Measurements from ENCODE around the gene RPL13A.

DNA sequence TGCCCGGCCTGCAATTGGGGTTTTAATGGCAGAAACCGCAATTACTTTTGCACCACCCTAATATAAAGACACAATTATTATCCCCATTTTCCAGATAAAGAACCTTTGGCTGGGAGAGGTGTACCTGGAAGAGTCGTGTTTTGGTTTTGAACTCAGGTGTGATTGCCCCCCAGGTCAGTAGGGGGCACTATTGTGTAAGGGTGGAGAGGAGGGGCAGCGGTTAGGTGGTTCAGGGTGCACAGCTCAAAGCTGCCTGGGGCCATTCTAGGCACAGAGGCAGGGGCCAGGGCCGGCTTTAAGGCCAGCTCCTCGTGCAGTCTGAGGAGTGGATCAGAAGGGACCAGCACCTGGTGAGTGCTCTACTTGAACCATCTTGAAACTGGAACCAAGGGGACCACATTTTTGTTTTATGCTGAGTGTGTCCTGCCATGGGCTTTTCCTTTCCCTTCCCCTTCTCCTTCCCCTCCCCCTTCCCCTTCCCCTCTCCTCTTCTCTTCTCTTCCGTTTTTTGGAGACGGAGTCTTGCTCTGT is 19.2 kb downstream of the RPL13A start:
- TF ChIP-seq SIN3A (IDR thresholded peaks at IDR 0.05; ENCODE audit: borderline replicate concordance, insufficient read depth, low read length) (no peak), REST (IDR thresholded peaks at IDR 0.05; ENCODE audit: insufficient read depth in 1 of 2, low read depth in 2 of 2, low read length in 2 of 2) (no peak)
